Esophagus squamous epithelium (tissue), 5 donors: ENCODE measurements around the gene LINC00237. TPM values are rescaled to one million over a fixed set of nuclear protein-coding genes. Genes with fewer than 3 reads are reported as not detected.

Experiments used
- DNase-seq: peaks from one replicate; lab custom pipeline; 2025; lab: John Stamatoyannopoulos, UW
- H3K27ac ChIP-seq, 4 donors: fragments of 200-600 bp; sonication (generic); one replicate each; pipeline ENCODE4 v1.5.1; 2016 to 2019; ENCODE audit warnings: mild to moderate bottlenecking in 1 of 4
- H3K27me3 ChIP-seq, 4 donors: fragments of 200-600 bp; sonication (generic); 1 replicate in 3 of 4; 2 replicates in 1 of 4; pipeline versions ENCODE4 v1.5.1 to v1.6.0; 2017 to 2021; ENCODE audit warnings: antibody characterized with exemption in 1 of 4
- H3K36me3 ChIP-seq, 3 donors: fragments of 200-600 bp; sonication (generic); one replicate each; pipeline ENCODE4 v1.5.1; 2016 to 2019
- H3K4me1 ChIP-seq, 3 donors: fragments of 200-600 bp; sonication (generic); one replicate each; pipeline ENCODE4 v1.5.1; 2017 to 2019
- H3K4me3 ChIP-seq, 4 donors: fragments of 200-600 bp; sonication (generic); 1 replicate in 3 of 4; 2 replicates in 1 of 4; pipeline ENCODE4 v1.5.1; 2016 to 2019; ENCODE audit warnings: mild to moderate bottlenecking in 2 of 4, moderate library complexity in 1 of 4
- H3K9me3 ChIP-seq, 3 donors: fragments of 200-600 bp; sonication (generic); one replicate each; pipeline ENCODE4 v1.5.1; 2016 to 2019
- CTCF ChIP-seq, 6 experiments: fragments of 450-650 bp in 4 of 6; fragments of 200-600 bp in 2 of 6; sonication (generic) in 2 of 6; IDR thresholded peaks; one replicate each; pipeline ENCODE4 v1.5.1; 2016 to 2019; ENCODE audit warnings: antibody characterized with exemption in 6 of 6, mild to moderate bottlenecking in 4 of 6, moderate library complexity in 4 of 6
- POLR2A ChIP-seq, 4 donors: fragments of 450-650 bp; IDR thresholded peaks; one replicate each; pipeline ENCODE4 v1.6.1; 2017; ENCODE audit warnings: antibody characterized with exemption in 4 of 4, mild to moderate bottlenecking in 4 of 4, moderate library complexity in 3 of 4
- WGBS, 2 donors: methylation state at CpG; one replicate each; pipeline ENCODE4 v1.1.5; 2018; 5-methylcytosine and 5-hydroxymethylcytosine counted together
- intact Hi-C: fragments of 100-400 bp; cut with DNase I; formaldehyde crosslinking; loops from one replicate; pipeline ENCODE4 v1.15.0; 2022
- total RNA-seq, 4 donors: library from RNA; depleted of rRNA; stranded (reverse); fragments of >200 nt; gene quantifications; one replicate each; pipeline ENCODE4 v1.1.0, GENCODE V29; 2016
- donor health status: DM: yes; HTN: yes; CAD: no.

Gene LINC00237
- total RNA-seq, 4 donors from 2014 or later = not detected

DNA sequence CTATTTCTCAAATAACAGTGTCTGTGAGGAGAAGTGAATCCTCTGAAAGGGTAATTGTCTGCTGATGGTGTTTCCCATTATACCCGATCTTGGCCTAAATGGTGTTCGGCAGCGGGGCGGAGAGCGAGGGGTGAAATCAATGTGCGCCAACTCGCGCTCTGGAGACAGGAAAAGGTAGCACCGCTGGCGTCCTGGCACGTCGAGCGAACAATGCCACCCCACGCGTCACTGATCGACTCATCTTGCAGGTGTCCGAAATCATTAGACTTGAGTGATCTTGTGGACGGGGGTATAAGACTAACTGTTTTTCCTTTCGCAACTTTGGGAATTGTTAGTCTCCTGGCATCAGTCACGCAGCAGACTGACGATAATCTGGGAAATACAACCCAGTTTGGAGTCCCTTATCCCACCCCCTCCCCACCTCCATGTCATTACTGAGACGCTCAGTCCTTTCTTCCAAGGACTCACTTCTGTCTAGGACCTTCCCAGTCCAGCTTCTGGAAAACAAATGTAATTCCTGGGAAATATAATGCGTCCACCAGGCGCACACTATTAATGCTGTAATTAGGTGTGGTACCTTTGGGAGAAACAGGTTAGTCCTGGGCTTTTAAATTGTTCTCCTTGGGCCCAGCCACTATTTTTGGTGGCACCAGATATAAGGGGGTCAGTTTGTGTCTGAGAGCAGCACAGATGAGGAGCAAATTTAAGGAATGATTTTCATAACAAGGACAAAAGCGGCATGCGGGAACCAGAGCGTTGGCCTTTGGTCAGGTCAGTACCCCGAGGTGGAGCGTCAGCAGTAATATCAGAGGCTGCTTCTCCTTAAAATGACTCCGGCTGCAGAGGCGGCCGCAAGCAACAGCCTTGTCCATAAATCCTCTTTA lies 2.3 kb downstream of the LINC00237 start:
- H3K4me1 ChIP-seq = peaks cover 44 to 61% (median 44%) of the 10 kb centered on the region in 3 donors
- 24 to 26% methylated on average over 13 to 32 of the region's 32 CpGs for WGBS, 2 donors
- H3K36me3 ChIP-seq = no peaks in the 10 kb centered on the region
- no peak for DNase-seq
- intact Hi-C loops = no loop called here
- H3K27me3 ChIP-seq = peaks cover 38 to 100% (median 61%) of the 10 kb centered on the region in 4 donors
- no peaks in the 10 kb centered on the region for H3K9me3 ChIP-seq
- H3K27ac ChIP-seq = no peak overlapping the region
- no peak overlapping the region for H3K4me3 ChIP-seq
- TF ChIP-seq CTCF (IDR thresholded peaks at IDR 0.05) (no peak), POLR2A (IDR thresholded peaks at IDR 0.05) (no peak)

GRCh38 chr20:21102603-21103311 lies 3.4 kb downstream of the LINC00237 start:
- TF ChIP-seq POLR2A (IDR thresholded peaks at IDR 0.05) = no peak
- TF ChIP-seq CTCF (IDR thresholded peaks at IDR 0.05) = no peak

GRCh38 chr20:21101932-21102575 lies 4.1 kb downstream of the LINC00237 start:
- Histone ChIP-seq H3K27ac (no peak overlapping the region), H3K36me3 (no peaks in the 10 kb centered on the region), H3K4me1 (peaks cover 44 to 61% (median 44%) of the 10 kb centered on the region in 3 donors), H3K27me3 (peaks cover 38 to 100% (median 58%) of the 10 kb centered on the region in 4 donors), H3K4me3 (peak overlapping the region in 3 of 4 donors; percentile 41 to 64 (median 50)), H3K9me3 (no peaks in the 10 kb centered on the region)
- 0 to 47% methylated on average over 2 to 3 of the region's 35 CpGs for WGBS, 2 donors
- intact Hi-C loops = no loop called here
- DNase-seq = no peak
- TF ChIP-seq CTCF (IDR thresholded peaks at IDR 0.05) (no peak), POLR2A (IDR thresholded peaks at IDR 0.05) (no peak)

More at GRCh38 chr20:21102603-21103311, 3.4 kb downstream of the LINC00237 start:
- Histone ChIP-seq H3K4me1 (peaks cover 44 to 61% (median 44%) of the 10 kb centered on the region in 3 donors), H3K9me3 (no peaks in the 10 kb centered on the region), H3K4me3 (peak overlapping the region in 3 of 4 donors; percentile 41 to 64 (median 50)), H3K27ac (no peak overlapping the region), H3K36me3 (no peaks in the 10 kb centered on the region), H3K27me3 (peaks cover 38 to 100% (median 59%) of the 10 kb centered on the region in 4 donors)
- 0 to 4% methylated on average over 11 to 18 of the region's 38 CpGs for WGBS, 2 donors
- intact Hi-C loops = no loop called here
- DNase-seq = no peak

DNA sequence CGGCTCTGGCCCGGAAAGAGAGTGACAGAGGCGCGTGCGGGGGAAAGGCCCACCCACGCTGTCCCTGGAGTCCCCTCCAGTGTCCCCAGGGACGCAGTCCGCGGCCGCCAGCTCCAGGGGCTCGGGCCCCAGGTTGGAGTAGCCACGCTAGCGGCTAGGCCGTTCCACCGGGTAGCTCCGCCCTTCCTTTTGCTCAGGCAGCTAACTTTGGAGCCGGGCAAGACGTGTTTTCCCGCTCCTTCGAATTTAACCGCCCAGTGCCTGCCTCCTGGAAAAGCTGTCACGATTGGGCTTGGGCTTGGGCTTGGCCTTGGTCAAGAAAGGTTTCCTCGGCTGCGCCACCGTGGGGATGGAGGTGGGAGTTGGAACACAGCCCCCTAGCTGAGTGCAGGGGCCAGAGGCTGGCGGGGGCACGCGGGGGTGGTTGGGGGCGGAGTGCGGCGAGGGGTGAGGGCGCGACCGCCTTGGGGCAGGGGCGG lies 4.7 kb downstream of the LINC00237 start:
- TF ChIP-seq POLR2A (IDR thresholded peaks at IDR 0.05) (no peak), CTCF (IDR thresholded peaks at IDR 0.05) (no peak)
- Histone ChIP-seq H3K27ac (no peak overlapping the region), H3K9me3 (no peaks in the 10 kb centered on the region), H3K36me3 (no peaks in the 10 kb centered on the region), H3K27me3 (peaks cover 38 to 100% (median 55%) of the 10 kb centered on the region in 4 donors), H3K4me3 (peak overlapping the region; percentile 28 to 64 (median 46)), H3K4me1 (peaks cover 44 to 60% (median 44%) of the 10 kb centered on the region in 3 donors)
- intact Hi-C loops = no loop called here
- no peak for DNase-seq
- WGBS, 2 donors = 0% methylated on average over 2 to 7 of the region's 35 CpGs
